ENCODE results near the gene MT1HL1.

DNA sequence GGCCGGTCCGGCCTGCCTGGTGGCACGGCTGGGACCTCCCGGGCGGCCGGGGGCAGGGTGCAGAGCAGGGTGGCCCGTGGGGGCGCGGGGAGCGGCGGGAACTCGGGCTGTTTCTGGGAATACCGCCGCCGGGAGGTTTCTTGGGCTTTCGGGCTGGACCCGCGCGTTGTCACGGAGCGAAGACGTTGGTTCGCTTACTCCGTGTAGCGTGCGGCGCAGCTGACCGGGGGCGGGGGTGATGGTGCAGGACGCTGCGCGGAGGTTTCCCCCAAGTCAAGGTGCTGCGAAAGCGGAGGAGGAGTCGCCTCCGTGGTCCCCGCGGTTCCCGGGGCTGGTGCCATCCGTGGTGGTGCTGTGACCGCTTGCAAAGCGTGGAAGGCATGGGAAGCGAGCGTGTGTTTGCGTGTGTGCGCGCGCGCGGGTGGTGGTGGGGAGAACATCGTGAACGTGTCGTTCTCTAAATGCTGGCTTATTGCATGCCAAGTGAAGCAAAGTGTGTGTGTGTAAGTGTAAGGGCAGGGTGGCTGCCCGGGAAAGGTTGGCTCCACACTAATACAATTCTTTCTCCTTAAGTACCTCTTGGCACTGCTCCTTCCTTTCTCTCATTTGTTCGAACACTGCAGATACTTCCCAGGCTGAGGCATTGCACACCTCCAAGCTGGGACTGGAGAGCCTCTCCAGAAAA lies 38.8 kb upstream of the MT1HL1 start:
- TF ChIP-seq, protein P1, sequence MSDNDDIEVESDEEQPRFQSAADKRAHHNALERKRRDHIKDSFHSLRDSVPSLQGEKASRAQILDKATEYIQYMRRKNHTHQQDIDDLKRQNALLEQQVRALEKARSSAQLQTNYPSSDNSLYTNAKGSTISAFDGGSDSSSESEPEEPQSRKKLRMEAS (IDR thresholded peaks at IDR 0.05; ENCODE audit: low read depth, low read length) = no peak
- TF ChIP-seq, protein P2, sequence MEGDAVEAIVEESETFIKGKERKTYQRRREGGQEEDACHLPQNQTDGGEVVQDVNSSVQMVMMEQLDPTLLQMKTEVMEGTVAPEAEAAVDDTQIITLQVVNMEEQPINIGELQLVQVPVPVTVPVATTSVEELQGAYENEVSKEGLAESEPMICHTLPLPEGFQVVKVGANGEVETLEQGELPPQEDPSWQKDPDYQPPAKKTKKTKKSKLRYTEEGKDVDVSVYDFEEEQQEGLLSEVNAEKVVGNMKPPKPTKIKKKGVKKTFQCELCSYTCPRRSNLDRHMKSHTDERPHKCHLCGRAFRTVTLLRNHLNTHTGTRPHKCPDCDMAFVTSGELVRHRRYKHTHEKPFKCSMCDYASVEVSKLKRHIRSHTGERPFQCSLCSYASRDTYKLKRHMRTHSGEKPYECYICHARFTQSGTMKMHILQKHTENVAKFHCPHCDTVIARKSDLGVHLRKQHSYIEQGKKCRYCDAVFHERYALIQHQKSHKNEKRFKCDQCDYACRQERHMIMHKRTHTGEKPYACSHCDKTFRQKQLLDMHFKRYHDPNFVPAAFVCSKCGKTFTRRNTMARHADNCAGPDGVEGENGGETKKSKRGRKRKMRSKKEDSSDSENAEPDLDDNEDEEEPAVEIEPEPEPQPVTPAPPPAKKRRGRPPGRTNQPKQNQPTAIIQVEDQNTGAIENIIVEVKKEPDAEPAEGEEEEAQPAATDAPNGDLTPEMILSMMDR (IDR thresholded peaks at IDR 0.05; ENCODE audit: low read depth, low read length) = no peak
- TF ChIP-seq POLR2A (IDR thresholded peaks at IDR 0.05; ENCODE audit: extremely low read depth, insufficient read length) (no peak), MYC (IDR thresholded peaks at IDR 0.05; ENCODE audit: low read depth, low read length) (no peak)

Data from NB4 (cell line).